Thoracic aorta (tissue), 2 donors: ENCODE measurements around the gene RUSC1. TPM values are rescaled to one million over a fixed set of nuclear protein-coding genes. Genes with fewer than 3 reads are reported as not detected.
"Not testable (repeated sequence)": the region's sequence is repeated elsewhere in the genome, so short reads cannot be mapped to it uniquely, and the experiment has no call there.

Experiments
- ATAC-seq: fragments of 150-250 bp; one replicate; pipeline ENCODE4 v1.8.0; 2017; ENCODE audit warnings: low read depth; ENCODE audit not compliant: insufficient number of reproducible peaks, low FRiP score
- DNase-seq: peaks from one replicate; pipeline ENCODE4 v3.0.0-alpha.2; 2020; ENCODE audit warnings: low spot score
- H3K27ac ChIP-seq, 2 donors: fragments of 200-600 bp; sonication (generic); 1 replicate in 1 of 2; 2 replicates in 1 of 2; pipeline ENCODE4 v1.5.1; 2016; ENCODE audit warnings: mild to moderate bottlenecking in 2 of 2, moderate library complexity in 2 of 2
- H3K27me3 ChIP-seq: fragments of 200-600 bp; sonication (generic); replicated peaks from 2 replicates; pipeline ENCODE4 v1.6.0; 2016; ENCODE audit warnings: mild to moderate bottlenecking; ENCODE audit not compliant: insufficient read depth
- H3K36me3 ChIP-seq: fragments of 200-600 bp; sonication (generic); one replicate; pipeline ENCODE4 v1.5.1; 2016
- H3K4me1 ChIP-seq, 2 donors: fragments of 200-600 bp; sonication (generic); 1 replicate in 1 of 2; 2 replicates in 1 of 2; pipeline versions ENCODE4 v1.5.1 to v1.6.0; 2016; ENCODE audit warnings: low read depth in 2 of 2, mild to moderate bottlenecking in 1 of 2; ENCODE audit not compliant: control insufficient read depth in 1 of 2
- H3K4me3 ChIP-seq: fragments of 200-600 bp; sonication (generic); 2 replicates; pipeline ENCODE4 v1.5.1; 2016; ENCODE audit warnings: mild to moderate bottlenecking
- H3K9me3 ChIP-seq: fragments of 200-600 bp; sonication (generic); 2 replicates; pipeline ENCODE4 v1.5.1; 2016
- CTCF ChIP-seq: fragments of 200-600 bp; sonication (generic); IDR thresholded peaks from one replicate; pipeline ENCODE4 v1.5.1; 2019; ENCODE audit warnings: antibody characterized with exemption
- total RNA-seq, 2 donors: library from RNA; depleted of rRNA; stranded (reverse); fragments of >200 nt; gene quantifications; one replicate each; pipeline versions ENCODE4 v1.1.0 to v1.2.3, GENCODE V29; 2016

Gene RUSC1
- total RNA-seq, 2 donors from 2014 or later: 38.7 to 61.3 TPM

GRCh38 chr1:155287987-155288543, 32.6 kb upstream of the RUSC1 start:
- TF ChIP-seq CTCF: no peak
- H3K27ac ChIP-seq: no peak overlapping the region
- no peaks in the 10 kb centered on the region for H3K9me3 ChIP-seq
- no peaks in the 10 kb centered on the region for H3K36me3 ChIP-seq
- ATAC-seq: no peak
- no peaks in the 10 kb centered on the region for H3K27me3 ChIP-seq
- no peak for DNase-seq
- no peak overlapping the region for H3K4me3 ChIP-seq
- no peaks in the 10 kb centered on the region for H3K4me1 ChIP-seq

GRCh38 chr1:155291006-155291405, 29.7 kb upstream of the RUSC1 start:
- not testable (repeated sequence) for ATAC-seq, H3K27ac ChIP-seq, H3K4me3 ChIP-seq, H3K9me3 ChIP-seq, H3K27me3 ChIP-seq, DNase-seq, H3K4me1 ChIP-seq, H3K36me3 ChIP-seq

GRCh38 chr1:155293086-155293749, 27.5 kb upstream of the RUSC1 start:
- H3K4me1 ChIP-seq: peaks cover 5 to 8% of the 10 kb centered on the region in 2 donors
- H3K9me3 ChIP-seq: no peaks in the 10 kb centered on the region
- no peak for ATAC-seq
- no peak for TF ChIP-seq CTCF
- peaks cover 7% of the 10 kb centered on the region for H3K27me3 ChIP-seq
- no peak overlapping the region for H3K4me3 ChIP-seq
- no peak overlapping the region for H3K27ac ChIP-seq
- H3K36me3 ChIP-seq: no peaks in the 10 kb centered on the region
- DNase-seq: no peak

- peak overlapping the region; percentile 45 for H3K4me3 ChIP-seq
- H3K4me1 ChIP-seq: peaks cover 5 to 8% of the 10 kb centered on the region in 2 donors
- H3K27ac ChIP-seq: no peak overlapping the region
- H3K9me3 ChIP-seq: no peaks in the 10 kb centered on the region
- ATAC-seq: no peak
- no peaks in the 10 kb centered on the region for H3K36me3 ChIP-seq
- no peak for DNase-seq
- no peak for TF ChIP-seq CTCF
- peaks cover 7% of the 10 kb centered on the region for H3K27me3 ChIP-seq
Observed at GRCh38 chr1:155294520-155295182, 26.0 kb upstream of the RUSC1 start.

- H3K36me3 ChIP-seq: no peaks in the 10 kb centered on the region
- DNase-seq (no peak), ATAC-seq (no peak)
- peaks cover 5 to 8% of the 10 kb centered on the region in 2 donors for H3K4me1 ChIP-seq
- peak overlapping the region; percentile 45 for H3K4me3 ChIP-seq
- peaks cover 7% of the 10 kb centered on the region for H3K27me3 ChIP-seq
- no peak overlapping the region for H3K27ac ChIP-seq
- no peak for TF ChIP-seq CTCF
- no peaks in the 10 kb centered on the region for H3K9me3 ChIP-seq
Observed at GRCh38 chr1:155295183-155295941, 25.3 kb upstream of the RUSC1 start.
